NOMO-1 treated with dmso at 0.1 percent for 144 hours (cell line): ENCODE results near the gene MRPS5.
"Not testable (repeated sequence)": the region's sequence is repeated elsewhere in the genome, so short reads cannot be mapped to it uniquely, and the experiment has no call there.

Source experiments
- DNase-seq: peaks from one replicate; lab custom pipeline; 2025; ENCODE audit not compliant: unreplicated experiment; lab: John Stamatoyannopoulos, UW

MRPS5 gene

DNA sequence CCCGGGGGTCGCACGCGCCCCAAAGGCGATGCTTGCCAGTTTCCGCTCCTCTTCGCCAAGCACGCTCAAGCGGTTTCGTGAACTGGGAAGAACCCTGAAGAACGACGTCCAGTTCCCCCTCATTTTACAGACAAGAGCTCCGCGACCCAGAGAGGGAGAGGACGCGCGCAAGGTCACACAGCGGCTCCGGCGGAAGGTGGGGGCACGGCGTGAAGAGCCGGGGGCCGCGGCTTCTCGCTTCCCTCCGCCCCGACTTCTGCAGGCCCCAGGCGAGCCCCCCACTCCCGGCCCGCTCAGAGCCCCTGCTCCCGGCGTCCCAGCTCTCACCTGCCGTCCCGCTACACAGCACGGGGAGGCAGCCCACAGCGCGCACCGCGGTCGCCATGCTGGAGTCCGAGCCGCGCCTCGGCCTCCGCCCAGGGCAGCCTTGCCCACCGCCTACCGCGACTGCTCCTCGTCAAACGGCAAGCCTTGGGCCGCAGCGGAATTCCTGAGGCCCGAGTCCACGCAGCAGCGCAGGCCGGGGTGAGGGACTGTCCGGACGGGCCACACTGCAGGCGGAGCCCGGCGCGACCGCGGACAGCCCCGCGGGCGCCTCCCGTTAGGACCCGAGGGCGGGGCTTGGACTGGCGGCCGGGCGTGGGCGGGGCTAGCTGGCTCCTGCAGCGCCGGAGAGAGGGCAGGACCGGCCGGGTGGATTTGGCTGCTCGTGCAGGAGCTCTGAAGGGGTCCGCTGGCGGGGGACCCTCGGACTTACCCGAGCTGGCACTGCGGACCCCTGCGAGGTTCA lies at the start of gene MRPS5:
Gene MRPS5, minus strand, starts transcription at position 402 of the 790 bp plus-strand sequence. Its CDS starts 17 bp downstream, at position 385.
- DNase-seq, result peak; percentile 68

DNA sequence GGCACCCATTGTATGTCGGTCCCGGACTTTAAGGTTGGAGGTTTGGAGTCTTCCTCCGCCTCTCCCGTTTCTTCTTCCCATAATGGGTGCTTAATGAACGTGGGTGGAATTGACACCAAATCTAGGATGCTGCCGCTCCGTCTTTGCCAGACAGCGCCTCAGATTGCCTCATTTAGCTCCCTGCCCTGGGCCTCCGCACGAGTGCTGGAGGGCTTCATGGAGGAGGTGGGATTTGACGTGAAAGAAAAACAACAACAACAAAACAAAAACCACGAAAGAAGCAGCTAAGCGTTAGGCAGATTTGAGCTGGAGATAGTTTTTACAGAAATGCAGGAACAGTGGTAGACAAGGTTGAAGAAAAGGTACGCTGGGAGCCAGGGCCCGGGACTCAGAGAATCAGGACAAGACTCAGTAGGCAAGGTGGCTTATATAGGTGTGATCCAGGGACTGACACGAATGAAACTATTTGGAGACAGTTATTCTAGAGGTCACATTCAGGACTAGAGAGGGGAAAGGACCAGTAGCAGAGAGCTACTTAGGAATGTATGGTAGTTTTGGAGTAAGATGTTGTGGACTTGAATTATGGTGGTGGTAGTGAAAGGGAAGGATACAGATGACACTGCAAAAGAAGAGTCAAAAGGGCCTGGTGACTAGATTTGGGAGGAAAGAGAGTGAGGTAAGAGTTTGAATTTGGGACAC lies 44.6 kb upstream of the MRPS5 start:
- DNase-seq, result no peak

DNA sequence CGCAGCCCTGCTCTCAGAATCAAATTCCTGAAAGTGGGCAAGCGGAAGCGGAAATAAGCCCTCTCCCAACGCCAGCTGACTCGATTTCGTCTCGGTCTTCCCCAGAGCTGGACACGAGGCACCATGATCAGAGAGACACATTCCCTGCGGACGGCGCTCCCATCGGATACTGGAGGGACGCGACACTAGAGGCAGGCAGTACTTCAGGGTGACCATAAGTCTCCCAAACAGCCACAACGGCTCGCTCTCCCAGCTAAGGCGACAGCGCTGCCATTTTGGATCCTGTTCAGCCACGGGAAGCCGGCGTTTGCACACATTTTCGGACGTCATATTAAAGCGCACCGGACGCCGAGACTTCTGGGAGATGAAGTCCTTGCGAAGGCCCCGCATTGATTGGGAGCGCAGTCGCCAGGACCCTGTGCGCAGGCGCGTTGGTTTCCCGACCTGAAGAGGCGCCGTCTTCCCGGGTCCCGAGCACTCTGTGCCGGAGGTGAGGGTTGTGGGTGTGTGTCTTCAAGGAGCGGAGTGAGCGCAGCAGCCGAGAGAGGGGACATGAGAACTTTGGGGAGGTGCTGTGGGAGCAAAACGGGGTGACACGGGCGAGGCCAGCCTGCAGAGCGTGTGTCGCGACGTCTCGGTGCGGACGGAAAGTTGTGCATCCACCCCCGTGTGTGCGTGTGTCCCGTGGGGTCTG lies 43.9 kb upstream of the MRPS5 start, which contains the start of gene ZNF2:
Gene ZNF2, plus strand, starts transcription at position 439 of the 694 bp plus-strand sequence. CDS start 10,418 bp downstream, outside the sequence.
- DNase-seq, result peak; percentile 96

GRCh38 chr2:95165030-95165370 lies 43.4 kb upstream of the MRPS5 start:
- no peak for DNase-seq

DNA sequence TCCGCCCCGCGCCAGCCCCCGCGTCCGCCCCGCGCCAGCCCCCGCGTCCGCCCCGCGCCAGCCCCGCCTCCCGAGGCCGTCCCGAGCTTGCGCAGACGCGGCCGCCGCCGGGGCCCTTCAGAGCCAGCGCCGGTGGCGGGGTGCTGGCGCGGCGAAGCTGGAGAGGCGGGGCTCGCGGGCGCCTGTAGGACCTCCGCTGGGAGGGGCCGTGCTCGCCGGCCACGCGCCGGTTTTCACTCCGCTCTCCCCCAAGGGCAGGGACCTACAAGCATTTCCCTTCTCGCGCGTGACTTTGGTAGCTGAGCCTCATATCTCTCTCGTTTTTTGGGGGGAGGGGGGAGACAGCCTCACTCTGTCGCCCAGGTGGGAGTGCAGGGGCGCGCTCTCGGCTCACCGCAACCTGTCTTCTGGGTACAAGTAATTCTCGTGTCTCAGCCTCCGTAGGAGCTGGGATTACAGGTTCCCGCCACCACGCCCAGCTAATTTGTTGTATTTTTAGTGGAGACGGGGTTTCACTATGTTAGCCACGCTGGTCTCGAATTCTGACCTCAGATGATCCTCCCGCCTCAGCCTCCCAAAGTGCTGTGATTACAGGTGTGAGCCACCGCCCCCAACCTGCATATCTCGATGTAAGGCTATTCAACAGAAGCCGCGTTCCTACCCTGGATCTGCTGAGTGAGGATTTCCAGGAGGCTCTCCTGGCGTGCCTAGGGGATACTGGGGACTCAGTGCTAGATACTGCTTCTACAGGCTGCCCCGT lies 38.3 kb upstream of the MRPS5 start, which contains the start of gene ZNF514:
Gene ZNF514, minus strand, starts transcription at position 159 of the 760 bp plus-strand sequence. CDS start 6,595 bp downstream, outside the sequence.
- peak; percentile 67 for DNase-seq

DNA sequence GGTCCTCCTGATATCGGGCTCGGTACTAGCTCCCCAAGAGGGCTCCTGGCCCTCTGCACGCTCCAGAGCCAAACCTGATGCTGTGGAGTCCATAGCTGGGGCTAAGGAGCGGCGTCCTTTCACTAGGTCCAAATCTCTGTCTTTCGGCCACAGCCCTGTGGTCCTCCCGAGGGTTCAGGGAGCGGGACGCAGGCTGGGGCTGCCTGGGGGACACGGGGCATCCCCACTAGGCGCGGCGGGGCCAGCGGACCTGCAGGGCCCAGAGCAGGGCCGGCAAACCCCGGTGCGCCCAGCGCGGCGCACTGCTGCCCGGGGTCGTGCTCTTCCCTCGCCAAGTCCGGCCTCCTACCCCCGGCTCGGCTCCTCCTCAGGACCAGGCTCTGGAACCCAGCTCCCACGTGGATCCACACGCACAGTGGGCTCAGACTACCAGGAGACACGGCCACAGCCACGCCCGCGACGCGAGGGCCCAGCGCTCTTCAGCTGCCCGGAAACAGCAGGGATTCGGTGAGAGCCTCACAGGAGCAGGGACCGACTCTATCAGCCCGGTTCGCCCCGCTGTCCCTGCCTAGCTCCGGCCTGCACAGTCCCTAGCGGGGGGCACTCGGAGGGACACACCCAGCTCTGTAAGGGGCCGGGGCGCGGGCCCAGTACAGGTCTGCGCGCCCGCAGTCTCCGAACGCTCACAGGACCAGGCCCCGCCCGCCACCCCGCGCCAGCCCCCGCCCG lies 37.4 kb upstream of the MRPS5 start:
- no peak for DNase-seq

- DNase-seq, result no peak
Measured at GRCh38 chr2:95158441-95158840, 36.8 kb upstream of the MRPS5 start.

- DNase-seq, result no peak
Measured at GRCh38 chr2:95149397-95149984, 27.9 kb upstream of the MRPS5 start.

DNA sequence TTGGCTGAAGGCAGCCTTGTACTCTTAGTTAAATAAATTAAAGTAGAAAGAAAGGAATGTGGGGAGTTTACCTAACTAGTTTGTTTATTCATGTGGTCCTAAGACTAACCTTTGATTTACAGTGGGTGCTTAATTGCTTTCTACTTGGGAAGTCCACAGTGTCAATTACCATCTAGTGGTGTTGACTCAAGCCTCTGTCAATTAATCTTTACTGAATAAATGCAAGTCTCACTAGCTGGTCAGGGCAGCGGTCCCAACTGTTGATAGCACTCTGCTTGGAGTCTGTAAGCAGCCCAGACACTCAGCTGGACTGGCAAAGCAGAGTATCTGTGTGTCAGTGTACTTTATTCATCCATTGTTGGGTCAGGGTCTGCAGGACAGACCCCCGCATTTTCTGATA lies 22.2 kb upstream of the MRPS5 start:
- DNase-seq, result no peak

GRCh38 chr2:95138702-95139101 lies 17.1 kb upstream of the MRPS5 start:
- DNase-seq, result no peak

DNA sequence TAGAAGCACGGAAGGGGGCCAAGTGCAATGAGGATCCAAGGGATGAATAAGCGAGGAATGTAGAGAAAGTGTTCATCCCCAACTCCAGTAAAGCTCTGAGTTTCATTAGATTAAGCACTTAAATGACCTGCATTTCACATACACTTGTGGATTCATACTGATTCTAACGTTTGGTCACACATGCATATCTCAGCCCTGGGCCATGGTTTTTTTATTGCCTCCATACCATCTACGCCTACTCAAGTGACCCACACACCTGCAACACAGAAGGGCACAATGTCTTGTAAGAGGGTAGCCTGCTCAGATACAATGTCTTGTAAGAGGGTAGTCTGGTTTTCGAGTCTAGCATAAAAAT lies 566 bp upstream of the MRPS5 start:
- DNase-seq, result no peak

DNA sequence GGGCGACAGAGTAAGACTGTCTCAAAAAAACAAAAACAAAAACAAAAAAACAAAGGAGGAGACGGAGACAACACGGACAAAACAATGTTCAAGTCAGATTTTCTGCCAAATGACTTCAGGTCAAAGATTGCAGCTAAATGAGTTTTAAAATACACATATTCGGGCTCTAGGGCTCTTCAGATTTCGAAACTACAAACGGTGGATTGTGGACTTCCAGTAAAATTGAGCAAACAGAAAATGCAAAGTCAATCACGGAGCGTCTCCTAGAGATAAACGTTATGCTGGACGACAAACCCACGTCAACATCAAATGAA lies 558 bp downstream of the MRPS5 start:
- peak; percentile 24 for DNase-seq

- DNase-seq, result peak; percentile 19
Measured at GRCh38 chr2:95115418-95115817, 6.2 kb downstream of the MRPS5 start.

DNA sequence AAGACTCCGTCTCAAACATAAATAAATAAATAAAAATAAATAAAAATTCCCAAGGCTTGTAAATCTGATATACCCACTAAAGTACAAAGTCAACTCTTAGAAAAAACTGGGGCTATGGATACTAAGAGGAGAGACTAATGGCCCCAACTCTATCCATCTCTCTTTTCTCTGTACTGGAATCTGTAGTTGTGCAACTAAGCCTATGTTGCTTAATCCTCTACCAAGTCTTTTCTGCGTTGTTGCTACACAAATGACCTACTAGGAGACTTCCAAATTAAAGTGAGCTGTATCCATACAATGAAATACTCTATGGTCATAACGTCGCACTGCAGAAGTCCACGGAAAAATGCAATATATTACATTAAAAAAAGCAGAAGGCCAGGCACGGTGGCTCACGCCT lies 8.1 kb downstream of the MRPS5 start:
- no peak for DNase-seq

- DNase-seq, result no peak
Measured at GRCh38 chr2:95110395-95110794, 11.2 kb downstream of the MRPS5 start.

- no peak for DNase-seq
Measured at GRCh38 chr2:95109260-95109659, 12.3 kb downstream of the MRPS5 start.

DNA sequence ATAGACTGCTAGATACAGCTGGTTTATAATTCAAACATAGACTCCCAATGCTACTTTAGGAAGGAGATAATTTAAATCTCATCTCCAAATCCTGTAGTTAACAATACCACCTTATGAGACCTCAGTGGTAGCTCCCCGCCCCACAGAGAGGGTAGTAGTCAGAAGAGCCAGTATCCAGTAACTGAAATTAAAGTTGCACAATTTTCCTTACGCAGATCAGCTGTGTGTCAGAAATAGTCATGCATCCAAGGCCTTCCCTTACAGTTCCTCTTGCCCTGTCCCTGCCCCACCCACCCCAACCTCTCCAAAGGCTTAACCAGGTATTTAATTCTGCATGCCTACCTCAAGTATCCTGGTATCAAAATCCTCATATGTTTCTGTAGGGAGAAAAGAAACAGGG lies 15.5 kb downstream of the MRPS5 start:
- no peak for DNase-seq

GRCh38 chr2:95104606-95105005 lies 17.0 kb downstream of the MRPS5 start:
- no peak for DNase-seq

GRCh38 chr2:95099910-95100309 lies 21.7 kb downstream of the MRPS5 start:
- no peak for DNase-seq

DNA sequence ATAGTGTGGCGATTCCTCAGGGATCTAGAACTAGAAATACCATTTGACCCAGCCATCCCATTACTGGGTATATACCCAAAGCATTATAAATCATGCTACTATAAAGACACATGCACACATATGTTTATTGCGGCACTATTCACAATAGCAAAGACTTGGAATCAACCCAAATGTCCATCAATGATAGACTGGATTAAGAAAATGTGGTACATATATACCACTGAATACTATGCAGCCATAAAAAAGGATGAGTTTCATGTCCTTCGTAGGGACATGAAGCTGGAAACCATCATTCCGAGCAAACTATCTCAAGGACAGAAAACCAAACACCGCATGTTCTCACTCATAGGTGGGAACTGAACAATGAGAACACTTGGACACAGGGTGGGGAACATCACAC lies 23.3 kb downstream of the MRPS5 start:
- DNase-seq, result not testable (repeated sequence)
